ENCODE results near the gene DNAJC18.

DNA sequence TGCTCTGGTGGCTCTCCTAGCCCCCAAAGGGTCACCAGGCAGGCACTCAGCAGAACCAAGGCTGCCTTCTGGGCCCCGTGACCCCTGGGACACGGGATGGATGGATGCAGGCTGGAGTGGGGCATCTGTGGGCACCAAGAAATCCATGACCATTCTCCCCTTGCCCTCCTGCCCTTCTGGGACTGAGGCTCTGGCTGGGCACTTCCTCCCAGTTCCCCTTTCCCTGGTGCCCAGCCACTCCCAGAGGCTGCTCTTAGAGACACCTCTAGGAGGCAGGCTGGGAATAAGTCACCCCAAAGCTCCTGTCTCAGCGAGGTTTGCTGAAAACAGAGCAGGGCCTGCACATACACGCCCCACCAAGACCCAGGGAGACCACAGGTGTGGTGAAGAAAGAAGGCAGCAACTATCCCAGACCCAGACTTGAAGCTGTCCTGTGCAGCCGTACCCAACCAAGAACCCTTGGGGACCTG, 42.3 kb upstream of the DNAJC18 start:
- TF ChIP-seq, protein P1, sequence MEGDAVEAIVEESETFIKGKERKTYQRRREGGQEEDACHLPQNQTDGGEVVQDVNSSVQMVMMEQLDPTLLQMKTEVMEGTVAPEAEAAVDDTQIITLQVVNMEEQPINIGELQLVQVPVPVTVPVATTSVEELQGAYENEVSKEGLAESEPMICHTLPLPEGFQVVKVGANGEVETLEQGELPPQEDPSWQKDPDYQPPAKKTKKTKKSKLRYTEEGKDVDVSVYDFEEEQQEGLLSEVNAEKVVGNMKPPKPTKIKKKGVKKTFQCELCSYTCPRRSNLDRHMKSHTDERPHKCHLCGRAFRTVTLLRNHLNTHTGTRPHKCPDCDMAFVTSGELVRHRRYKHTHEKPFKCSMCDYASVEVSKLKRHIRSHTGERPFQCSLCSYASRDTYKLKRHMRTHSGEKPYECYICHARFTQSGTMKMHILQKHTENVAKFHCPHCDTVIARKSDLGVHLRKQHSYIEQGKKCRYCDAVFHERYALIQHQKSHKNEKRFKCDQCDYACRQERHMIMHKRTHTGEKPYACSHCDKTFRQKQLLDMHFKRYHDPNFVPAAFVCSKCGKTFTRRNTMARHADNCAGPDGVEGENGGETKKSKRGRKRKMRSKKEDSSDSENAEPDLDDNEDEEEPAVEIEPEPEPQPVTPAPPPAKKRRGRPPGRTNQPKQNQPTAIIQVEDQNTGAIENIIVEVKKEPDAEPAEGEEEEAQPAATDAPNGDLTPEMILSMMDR (IDR thresholded peaks at IDR 0.05): no peak
- no peak for TF ChIP-seq POLR2A (IDR thresholded peaks at IDR 0.05)

Data from right lobe of liver (tissue), 4 donors.